Smooth muscle cell (in vitro differentiated cells): ENCODE data around the gene CHST3. TPM values are rescaled to one million over a fixed set of nuclear protein-coding genes. Genes with fewer than 3 reads are reported as not detected.

ENCODE experiments used
- DNase-seq: peaks from one replicate; lab custom pipeline; 2025; ENCODE audit not compliant: unreplicated experiment; lab: John Stamatoyannopoulos, UW
- H2AFZ ChIP-seq: fragments of 200-600 bp; sonication (generic); 2 replicates; pipeline ENCODE4 v1.6.0; 2016; ENCODE audit warnings: antibody characterized with exemption, low read depth, mild to moderate bottlenecking
- H3F3A ChIP-seq: fragments of 200-600 bp; sonication (generic); 2 replicates; pipeline ENCODE4 v1.6.0; 2017; ENCODE audit warnings: antibody characterized with exemption, low read depth
- H3K27ac ChIP-seq: fragments of 200-600 bp; sonication (generic); 2 replicates; pipeline ENCODE4 v1.5.1; 2016; ENCODE audit warnings: low read depth, mild to moderate bottlenecking
- H3K27me3 ChIP-seq: fragments of 200-600 bp; sonication (generic); 2 replicates; pipeline ENCODE4 v1.6.1; 2016; ENCODE audit warnings: low read depth, mild to moderate bottlenecking
- H3K36me3 ChIP-seq: fragments of 200-600 bp; sonication (generic); 2 replicates; pipeline ENCODE4 v1.5.1; 2016; ENCODE audit warnings: low read depth
- H3K4me1 ChIP-seq: fragments of 200-600 bp; sonication (generic); 2 replicates; pipeline ENCODE4 v1.5.1; 2016; ENCODE audit warnings: low read depth
- H3K4me2 ChIP-seq: fragments of 200-600 bp; sonication (generic); 2 replicates; pipeline ENCODE4 v1.6.0; 2016; ENCODE audit warnings: mild to moderate bottlenecking
- H3K4me3 ChIP-seq: fragments of 200-600 bp; sonication (generic); 2 replicates; pipeline ENCODE4 v1.5.1; 2016; ENCODE audit warnings: mild to moderate bottlenecking
- H3K79me2 ChIP-seq: fragments of 200-600 bp; sonication (generic); 2 replicates; pipeline ENCODE4 v1.6.0; 2016; ENCODE audit warnings: low read depth, mild to moderate bottlenecking
- H3K9ac ChIP-seq: fragments of 200-600 bp; sonication (generic); 2 replicates; pipeline ENCODE4 v1.6.0; 2016; ENCODE audit warnings: low read depth
- H3K9me3 ChIP-seq: fragments of 200-600 bp; sonication (generic); replicated peaks from 2 replicates; pipeline ENCODE4 v1.5.1; 2016; ENCODE audit warnings: low read depth
- H4K20me1 ChIP-seq: fragments of 200-600 bp; sonication (generic); 2 replicates; pipeline ENCODE4 v1.6.0; 2016; ENCODE audit warnings: low read depth
- CTCF ChIP-seq: fragments of 200-600 bp; sonication (generic); IDR thresholded peaks from 2 replicates; pipeline ENCODE4 v1.5.1; 2017; ENCODE audit warnings: borderline replicate concordance, mild to moderate bottlenecking, antibody characterized with exemption; ENCODE audit not compliant: insufficient read depth, poor library complexity, severe bottlenecking
- WGBS: methylation state at CpG from one replicate; pipeline ENCODE4 v1.1.7; 2016; ENCODE audit warnings: low lambda C conversion rate; 5-methylcytosine and 5-hydroxymethylcytosine counted together
- polyA plus RNA-seq: library from polyadenylated mRNA; unstranded; fragments of >200 nt; fragmentation: Nextera tagmentation; extraction: Ambion mirVana; gene quantifications from 2 replicates; pipeline ENCODE4 v1.2.1, GENCODE V29; 2016
- total RNA-seq: library from RNA; depleted of rRNA; stranded (reverse); fragments of >200 nt; gene quantifications from 2 replicates; pipeline ENCODE4 v1.2.3, GENCODE V29; 2014

CHST3 gene
- total and polyA plus RNA-seq, 2 experiments from 2014 or later: 7.0 to 10.6 TPM

GRCh38 chr10:72034761-72035160 lies 70.6 kb downstream of the CHST3 start:
- Histone ChIP-seq H3K9me3 (no peaks in the 10 kb centered on the region), H3K27ac (no peak overlapping the region), H3K36me3 (no peaks in the 10 kb centered on the region), H4K20me1 (no peaks in the 10 kb centered on the region), H3K79me2 (no peaks in the 10 kb centered on the region), H3K9ac (no peak overlapping the region), H2AFZ (no peak overlapping the region), H3K27me3 (no peaks in the 10 kb centered on the region), H3K4me1 (peaks cover 9% of the 10 kb centered on the region), H3K4me3 (no peak overlapping the region), H3F3A (no peaks in the 10 kb centered on the region), H3K4me2 (no peak overlapping the region)
- 99% methylated on average over 4 of the region's 4 CpGs for WGBS
- no peak for TF ChIP-seq CTCF
- DNase-seq: no peak

DNA sequence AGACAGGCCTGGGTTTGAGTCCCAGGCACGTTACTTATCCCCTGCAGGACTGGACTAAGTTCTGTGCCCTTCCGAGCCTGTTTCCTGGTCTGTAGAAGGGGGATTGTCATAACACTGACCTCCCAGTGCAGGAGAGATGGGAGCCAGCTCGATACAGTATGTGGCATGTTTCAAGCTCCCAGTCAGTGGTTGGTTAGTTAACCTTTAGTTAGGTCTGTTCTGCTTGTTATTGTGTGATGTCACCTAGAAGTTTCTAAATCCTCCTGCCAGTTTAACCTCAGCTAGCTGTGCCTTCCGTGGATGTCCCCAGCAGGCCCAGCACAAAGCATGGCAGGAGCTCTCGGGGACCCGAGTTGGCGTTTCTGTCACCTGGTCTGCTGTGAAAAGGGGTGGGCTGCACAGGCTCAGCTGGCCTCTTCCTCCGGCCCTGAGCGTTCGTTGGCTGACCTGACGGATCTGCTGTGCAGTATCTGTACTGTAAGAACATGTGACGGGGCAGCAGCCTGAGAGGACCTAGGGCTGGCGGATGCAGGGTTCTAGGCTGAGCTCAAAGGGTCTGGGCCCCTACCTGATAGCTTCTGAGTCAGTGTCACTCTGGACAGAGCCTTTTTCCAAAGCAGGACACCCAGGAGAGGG lies 71.2 kb downstream of the CHST3 start:
- H3K4me1 ChIP-seq: peaks cover 9% of the 10 kb centered on the region
- TF ChIP-seq CTCF: no peak
- H3K4me3 ChIP-seq: no peak overlapping the region
- no peak overlapping the region for H3K4me2 ChIP-seq
- no peaks in the 10 kb centered on the region for H3K27me3 ChIP-seq
- H3K9ac ChIP-seq: no peak overlapping the region
- H3K9me3 ChIP-seq: no peaks in the 10 kb centered on the region
- no peaks in the 10 kb centered on the region for H3F3A ChIP-seq
- no peaks in the 10 kb centered on the region for H3K36me3 ChIP-seq
- 89% methylated on average over 13 of the region's 13 CpGs for WGBS
- no peaks in the 10 kb centered on the region for H3K79me2 ChIP-seq
- H2AFZ ChIP-seq: no peak overlapping the region
- no peak for DNase-seq
- no peaks in the 10 kb centered on the region for H4K20me1 ChIP-seq
- H3K27ac ChIP-seq: no peak overlapping the region

GRCh38 chr10:72037266-72037665 lies 73.1 kb downstream of the CHST3 start:
- Histone ChIP-seq H3K27ac (no peak overlapping the region), H3K27me3 (no peaks in the 10 kb centered on the region), H2AFZ (no peak overlapping the region), H3K36me3 (no peaks in the 10 kb centered on the region), H3K4me1 (peaks cover 9% of the 10 kb centered on the region), H3K9me3 (no peaks in the 10 kb centered on the region), H3K4me2 (no peak overlapping the region), H3K9ac (no peak overlapping the region), H3F3A (no peaks in the 10 kb centered on the region), H3K79me2 (no peaks in the 10 kb centered on the region), H4K20me1 (no peaks in the 10 kb centered on the region), H3K4me3 (no peak overlapping the region)
- DNase-seq: no peak
- TF ChIP-seq CTCF: no peak
- WGBS: 94% methylated on average over 8 of the region's 8 CpGs

GRCh38 chr10:72037811-72038210 lies 73.6 kb downstream of the CHST3 start:
- Histone ChIP-seq H4K20me1 (no peaks in the 10 kb centered on the region), H2AFZ (no peak overlapping the region), H3F3A (no peaks in the 10 kb centered on the region), H3K4me3 (no peak overlapping the region), H3K9me3 (no peaks in the 10 kb centered on the region), H3K27ac (no peak overlapping the region), H3K27me3 (no peaks in the 10 kb centered on the region), H3K4me1 (peaks cover 9% of the 10 kb centered on the region), H3K79me2 (no peaks in the 10 kb centered on the region), H3K36me3 (no peaks in the 10 kb centered on the region), H3K9ac (no peak overlapping the region), H3K4me2 (no peak overlapping the region)
- WGBS: 71% methylated on average over 3 of the region's 3 CpGs
- DNase-seq: no peak
- no peak for TF ChIP-seq CTCF
